ENCODE results near the gene CCDC91. TPM values are rescaled to one million over a fixed set of nuclear protein-coding genes. Genes with fewer than 3 reads are reported as not detected.

Gene CCDC91
- total and polyA plus RNA-seq, 3 donors from 2014 or later: 60.6 to 226 (median 92.1) TPM

DNA sequence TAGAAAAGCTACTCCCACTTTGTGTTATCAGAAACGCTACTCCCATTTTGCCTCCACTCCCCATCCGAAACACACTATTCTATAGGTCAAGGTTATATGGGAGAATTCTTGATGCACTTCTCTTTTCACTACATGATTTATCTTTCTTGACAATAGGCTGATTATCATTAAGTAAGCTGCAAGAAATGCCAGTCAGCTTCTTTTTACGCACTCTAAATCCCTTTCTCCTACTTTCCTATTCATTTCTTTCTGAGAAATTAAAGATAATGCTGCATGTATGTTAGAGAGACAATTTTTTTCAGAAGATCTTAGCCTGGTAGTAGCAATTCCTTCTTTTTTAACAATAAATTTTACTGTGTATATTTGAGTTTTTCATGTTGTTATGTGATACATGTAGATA lies 41.0 kb upstream of the CCDC91 start:
- no peaks in the 10 kb centered on the region for H3K9me3 ChIP-seq
- H3K27me3 ChIP-seq: no peaks in the 10 kb centered on the region
- 50 to 82% methylated on average over 3 of the region's 3 CpGs for WGBS, 2 donors
- H3K4me1 ChIP-seq: no peaks in the 10 kb centered on the region
- no peak overlapping the region for H3K4me3 ChIP-seq
- no peak for DNase-seq
- intact Hi-C loops (cut with DNase I; ENCODE audit: low total_unique reads): no loop called here
- H3K36me3 ChIP-seq (ENCODE audit: low read depth, missing control alignments): no peaks in the 10 kb centered on the region
- TF ChIP-seq, protein P1, sequence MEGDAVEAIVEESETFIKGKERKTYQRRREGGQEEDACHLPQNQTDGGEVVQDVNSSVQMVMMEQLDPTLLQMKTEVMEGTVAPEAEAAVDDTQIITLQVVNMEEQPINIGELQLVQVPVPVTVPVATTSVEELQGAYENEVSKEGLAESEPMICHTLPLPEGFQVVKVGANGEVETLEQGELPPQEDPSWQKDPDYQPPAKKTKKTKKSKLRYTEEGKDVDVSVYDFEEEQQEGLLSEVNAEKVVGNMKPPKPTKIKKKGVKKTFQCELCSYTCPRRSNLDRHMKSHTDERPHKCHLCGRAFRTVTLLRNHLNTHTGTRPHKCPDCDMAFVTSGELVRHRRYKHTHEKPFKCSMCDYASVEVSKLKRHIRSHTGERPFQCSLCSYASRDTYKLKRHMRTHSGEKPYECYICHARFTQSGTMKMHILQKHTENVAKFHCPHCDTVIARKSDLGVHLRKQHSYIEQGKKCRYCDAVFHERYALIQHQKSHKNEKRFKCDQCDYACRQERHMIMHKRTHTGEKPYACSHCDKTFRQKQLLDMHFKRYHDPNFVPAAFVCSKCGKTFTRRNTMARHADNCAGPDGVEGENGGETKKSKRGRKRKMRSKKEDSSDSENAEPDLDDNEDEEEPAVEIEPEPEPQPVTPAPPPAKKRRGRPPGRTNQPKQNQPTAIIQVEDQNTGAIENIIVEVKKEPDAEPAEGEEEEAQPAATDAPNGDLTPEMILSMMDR (IDR thresholded peaks at IDR 0.05): no peak
- TF ChIP-seq POLR2A (IDR thresholded peaks at IDR 0.05): no peak
- H3K27ac ChIP-seq: no peak overlapping the region

DNA sequence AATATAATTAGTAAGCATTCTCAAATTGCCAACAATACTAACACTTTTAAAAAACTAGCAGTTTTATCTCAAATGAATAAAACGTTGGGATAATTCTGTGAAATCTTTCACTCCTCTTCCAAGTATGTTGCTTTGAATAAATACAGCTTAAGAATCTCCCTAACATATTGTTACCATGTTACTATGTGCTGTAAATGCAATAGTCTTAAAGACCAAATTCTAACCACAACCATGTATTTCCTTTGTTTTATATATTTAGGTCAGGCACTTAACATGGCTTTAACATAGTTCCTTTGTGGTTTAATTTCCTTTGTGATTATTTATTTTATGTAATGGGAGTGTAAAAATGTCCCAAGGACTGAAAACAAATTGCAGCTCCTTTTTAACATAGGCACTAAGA lies 33.9 kb upstream of the CCDC91 start:
- Histone ChIP-seq H3K4me3 (no peak overlapping the region), H3K27ac (no peak overlapping the region), H3K36me3 (ENCODE audit: low read depth, missing control alignments) (no peaks in the 10 kb centered on the region), H3K4me1 (no peaks in the 10 kb centered on the region), H3K9me3 (no peaks in the 10 kb centered on the region), H3K27me3 (no peaks in the 10 kb centered on the region)
- WGBS, 2 donors: 38 to 44% methylated on average over 1 of the region's 1 CpG
- DNase-seq: no peak
- intact Hi-C loops (cut with DNase I; ENCODE audit: low total_unique reads): no loop called here
- no peak for TF ChIP-seq POLR2A (IDR thresholded peaks at IDR 0.05)
- TF ChIP-seq, protein P1 (IDR thresholded peaks at IDR 0.05): no peak

DNA sequence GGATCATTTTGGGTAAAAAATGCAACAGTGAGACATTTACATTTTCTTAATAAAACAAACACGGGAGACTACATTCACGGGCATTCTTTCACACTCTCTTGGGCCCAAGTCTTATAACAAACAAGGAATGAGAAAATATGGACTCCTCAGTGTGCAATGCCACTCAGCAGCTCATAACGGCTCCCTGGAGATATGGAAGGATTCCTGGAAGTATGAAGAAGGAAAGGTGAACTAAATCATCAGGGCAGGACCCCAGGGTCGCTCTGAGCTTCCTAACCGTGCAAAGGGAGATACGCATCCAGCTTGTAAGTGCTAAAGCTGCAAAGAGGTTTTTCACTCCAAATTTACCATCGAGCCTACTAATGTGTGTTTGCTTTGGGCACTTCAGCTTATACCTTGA lies 33.5 kb upstream of the CCDC91 start:
- no peaks in the 10 kb centered on the region for H3K4me1 ChIP-seq
- H3K4me3 ChIP-seq: no peak overlapping the region
- no peaks in the 10 kb centered on the region for H3K9me3 ChIP-seq
- DNase-seq: no peak
- H3K27ac ChIP-seq: no peak overlapping the region
- no peaks in the 10 kb centered on the region for H3K36me3 ChIP-seq (ENCODE audit: low read depth, missing control alignments)
- WGBS, 2 donors: 73 to 86% methylated on average over 7 of the region's 7 CpGs
- intact Hi-C loops (cut with DNase I; ENCODE audit: low total_unique reads): no loop called here
- TF ChIP-seq, protein P1 (IDR thresholded peaks at IDR 0.05): no peak
- no peak for TF ChIP-seq POLR2A (IDR thresholded peaks at IDR 0.05)
- no peaks in the 10 kb centered on the region for H3K27me3 ChIP-seq

DNA sequence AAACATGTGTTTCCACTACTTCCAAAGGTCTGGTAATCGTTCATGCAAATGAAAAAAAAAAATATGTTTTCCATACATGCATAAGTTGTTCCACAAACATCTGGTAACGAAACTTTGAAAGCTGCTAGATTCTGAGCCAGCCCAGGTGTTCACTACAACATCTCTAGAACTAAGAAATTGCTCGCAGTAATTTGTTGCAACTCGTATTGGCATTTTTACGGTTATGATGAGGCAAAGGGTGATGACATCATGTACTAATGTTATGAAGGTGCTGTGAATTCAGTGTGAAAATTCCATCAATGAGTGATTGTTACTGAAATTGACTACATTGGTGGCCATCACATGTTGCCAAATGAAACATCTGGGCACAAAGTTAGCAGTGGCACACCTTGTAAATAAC lies 31.9 kb upstream of the CCDC91 start:
- Histone ChIP-seq H3K4me1 (no peaks in the 10 kb centered on the region), H3K9me3 (no peaks in the 10 kb centered on the region), H3K27ac (no peak overlapping the region), H3K27me3 (no peaks in the 10 kb centered on the region), H3K36me3 (ENCODE audit: low read depth, missing control alignments) (no peaks in the 10 kb centered on the region), H3K4me3 (no peak overlapping the region)
- DNase-seq: no peak
- intact Hi-C loops (cut with DNase I; ENCODE audit: low total_unique reads): no loop called here
- WGBS, 2 donors: 94 to 95% methylated on average over 5 of the region's 5 CpGs
- TF ChIP-seq, protein P1 (IDR thresholded peaks at IDR 0.05): no peak
- no peak for TF ChIP-seq POLR2A (IDR thresholded peaks at IDR 0.05)

DNA sequence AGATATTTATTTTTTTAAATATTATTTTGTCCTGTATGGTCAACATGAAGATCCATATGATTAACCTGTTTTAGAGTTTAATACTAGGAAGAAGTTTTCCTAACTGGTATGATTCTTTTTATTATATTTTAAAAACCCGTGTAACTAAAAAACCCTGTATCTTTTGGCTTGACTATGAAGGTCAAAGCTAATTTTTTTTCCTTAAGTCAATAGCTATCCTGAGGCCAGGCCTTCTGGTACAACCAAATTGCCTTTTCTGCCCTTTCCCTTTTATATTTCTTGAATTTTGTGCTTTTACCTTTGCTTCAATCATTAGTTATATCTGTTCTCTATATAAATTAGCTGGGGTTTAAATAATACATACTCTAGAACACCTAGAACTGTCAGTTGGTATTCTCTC lies 30.6 kb upstream of the CCDC91 start:
- intact Hi-C loops (cut with DNase I; ENCODE audit: low total_unique reads): no loop called here

More for the DNA sequence above, 30.6 kb upstream of the CCDC91 start:
- H3K36me3 ChIP-seq (ENCODE audit: low read depth, missing control alignments): no peaks in the 10 kb centered on the region
- no peaks in the 10 kb centered on the region for H3K9me3 ChIP-seq
- TF ChIP-seq, protein P1 (IDR thresholded peaks at IDR 0.05): no peak
- TF ChIP-seq POLR2A (IDR thresholded peaks at IDR 0.05): no peak
- H3K4me1 ChIP-seq: no peaks in the 10 kb centered on the region
- H3K27me3 ChIP-seq: no peaks in the 10 kb centered on the region
- H3K4me3 ChIP-seq: no peak overlapping the region
- 33% methylated on average over 1 of the region's 1 CpG for WGBS, 2 donors
- no peak overlapping the region for H3K27ac ChIP-seq
- DNase-seq: no peak
